SK-N-SH treated with all-trans-retinoic acid at 6 μM for 48 hours (cell line): ENCODE data around the gene KCNH5.

ENCODE experiments used
- ATAC-seq: fragments of 200-7000 bp; cut with Tn5 transposase; 3 replicates; pipeline ENCODE4 v1.9.1; 2020; ENCODE audit warnings: mild to moderate bottlenecking, moderate library complexity
- ARNTL ChIP-seq: fragments of 450-650 bp; formaldehyde crosslinking; IDR thresholded peaks from 2 replicates; pipeline ENCODE4 v1.5.0; 2020; ENCODE audit warnings: low read depth, mild to moderate bottlenecking, moderate library complexity, borderline replicate concordance
- BACH2 ChIP-seq: fragments of 250-450 bp; sonication (Bioruptor Pico); IDR thresholded peaks from 2 replicates; pipeline ENCODE4 v1.9.0; 2021; ENCODE audit warnings: mild to moderate bottlenecking, borderline replicate concordance
- CREB5 ChIP-seq: fragments of 250-450 bp; sonication (Bioruptor Pico); IDR thresholded peaks from 2 replicates; pipeline ENCODE4 v1.5.1; 2020; ENCODE audit warnings: low read depth, mild to moderate bottlenecking, moderate library complexity
- CSDC2 ChIP-seq: fragments of 250-450 bp; sonication (Bioruptor Pico); IDR thresholded peaks from 2 replicates; pipeline ENCODE4 v1.5.0; 2020; ENCODE audit warnings: mild to moderate bottlenecking, moderate library complexity
- ESRRG ChIP-seq: fragments of 250-450 bp; sonication (Bioruptor Pico); IDR thresholded peaks from 2 replicates; pipeline ENCODE4 v1.6.1; 2021; ENCODE audit warnings: mild to moderate bottlenecking
- ISL1 ChIP-seq: fragments of 250-450 bp; sonication (Bioruptor Pico); IDR thresholded peaks from 2 replicates; pipeline ENCODE4 v2.1.2; 2022; ENCODE audit warnings: mild to moderate bottlenecking, moderate library complexity
- OSR1 ChIP-seq: fragments of 250-450 bp; sonication (Bioruptor Pico); IDR thresholded peaks from 2 replicates; pipeline ENCODE4 v1.8.0; 2022; ENCODE audit warnings: moderate library complexity, mild to moderate bottlenecking, inconsistent platforms
- PATZ1 ChIP-seq: fragments of 250-450 bp; sonication (Bioruptor Pico); IDR thresholded peaks from 2 replicates; pipeline ENCODE4 v1.8.0; 2020; ENCODE audit warnings: mild to moderate bottlenecking, moderate library complexity, borderline replicate concordance
- POU6F1 ChIP-seq: fragments of 250-450 bp; sonication (Bioruptor Pico); IDR thresholded peaks from 2 replicates; pipeline ENCODE4 v1.8.0; 2021; ENCODE audit warnings: low read depth, mild to moderate bottlenecking, moderate library complexity, borderline replicate concordance
- PPARA ChIP-seq: fragments of 250-450 bp; sonication (Bioruptor Pico); IDR thresholded peaks from 2 replicates; pipeline ENCODE4 v1.5.0; 2020; ENCODE audit warnings: mild to moderate bottlenecking, borderline replicate concordance
- RARB ChIP-seq: fragments of 250-450 bp; sonication (Bioruptor Pico); IDR thresholded peaks from 2 replicates; pipeline ENCODE4 v1.8.0; 2021; ENCODE audit warnings: mild to moderate bottlenecking, moderate library complexity
- TOX ChIP-seq: fragments of 250-450 bp; sonication (Bioruptor Pico); IDR thresholded peaks from 2 replicates; pipeline ENCODE4 v1.8.0; 2021; ENCODE audit warnings: mild to moderate bottlenecking, moderate library complexity, borderline replicate concordance
- TSHZ2 ChIP-seq: fragments of 250-450 bp; sonication (Bioruptor Pico); IDR thresholded peaks from 2 replicates; pipeline ENCODE4 v1.5.0; 2020; ENCODE audit warnings: mild to moderate bottlenecking, moderate library complexity
- ZC3H10 ChIP-seq: fragments of 250-450 bp; sonication (Bioruptor Pico); IDR thresholded peaks from 2 replicates; pipeline ENCODE4 v1.5.1; 2021; ENCODE audit warnings: mild to moderate bottlenecking, moderate library complexity
- ZFP3 ChIP-seq: fragments of 250-450 bp; sonication (Bioruptor Pico); IDR thresholded peaks from 2 replicates; pipeline ENCODE4 v1.5.0; 2020; ENCODE audit warnings: mild to moderate bottlenecking, moderate library complexity
- ZFP30 ChIP-seq: fragments of 450-650 bp; formaldehyde crosslinking; IDR thresholded peaks from 2 replicates; pipeline ENCODE4 v1.5.0; 2022; ENCODE audit warnings: mild to moderate bottlenecking, moderate library complexity
- ZNF565 ChIP-seq: fragments of 450-650 bp; formaldehyde crosslinking; conservative IDR thresholded peaks from 2 replicates; pipeline ENCODE4 v1.5.0; 2020; ENCODE audit warnings: low read depth, mild to moderate bottlenecking, moderate library complexity
- ZNF8 ChIP-seq: fragments of 450-650 bp; formaldehyde crosslinking; IDR thresholded peaks from 2 replicates; pipeline ENCODE4 v1.5.0; 2020; ENCODE audit warnings: mild to moderate bottlenecking, moderate library complexity

KCNH5 gene

GRCh38 chr14:62722406-62722805, 322.9 kb downstream of the KCNH5 start:
- ATAC-seq = no peak
- no peak for TF ChIP-seq CREB5
- no peak for TF ChIP-seq TSHZ2 (CRISPR knock-in tag)
- no peak for TF ChIP-seq OSR1 (CRISPR knock-in tag)
- TF ChIP-seq PPARA (CRISPR knock-in tag) = no peak
- TF ChIP-seq, all 23 proteins: peak for 0

- no peak for ATAC-seq
- TF ChIP-seq BACH2 (CRISPR knock-in tag) (no peak), ARNTL (CRISPR knock-in tag) (no peak), ISL1 (no peak)
These were observed 326.6 kb downstream of the KCNH5 start for GRCh38 chr14:62718629-62719028.

GRCh38 chr14:62711351-62712023, 333.8 kb downstream of the KCNH5 start:
- no peak for ATAC-seq
- TF ChIP-seq ISL1 (no peak), ESRRG (CRISPR knock-in tag) (no peak), RARB (CRISPR knock-in tag) (no peak), ZC3H10 (CRISPR knock-in tag) (no peak), PATZ1 (CRISPR knock-in tag) (no peak), ZNF8 (CRISPR knock-in tag) (no peak), ZFP3 (CRISPR knock-in tag) (no peak), TOX (CRISPR knock-in tag) (no peak), CSDC2 (CRISPR knock-in tag) (no peak)

GRCh38 chr14:62710811-62711210, 334.4 kb downstream of the KCNH5 start:
- no peak for ATAC-seq
- TF ChIP-seq ZC3H10 (CRISPR knock-in tag) = no peak
- TF ChIP-seq PPARA (CRISPR knock-in tag) = no peak
- TF ChIP-seq ISL1 = no peak
- no peak for TF ChIP-seq ZNF565
- no peak for TF ChIP-seq ESRRG (CRISPR knock-in tag)
- TF ChIP-seq CREB5 = no peak
- TF ChIP-seq POU6F1 (CRISPR knock-in tag) = no peak
- no peak for TF ChIP-seq TSHZ2 (CRISPR knock-in tag)
- TF ChIP-seq ZFP30 (CRISPR knock-in tag) = no peak
- no peak for TF ChIP-seq PATZ1 (CRISPR knock-in tag)
